B cell (primary cell): ENCODE measurements around the gene STXBP2. TPM values are rescaled to one million over a fixed set of nuclear protein-coding genes. Genes with fewer than 3 reads are reported as not detected.

Source experiments
- ATAC-seq: fragments of 200-7000 bp; cut with Tn5 transposase; one replicate; pipeline ENCODE4 v1.10.0; 2021; ENCODE audit warnings: low read depth, mild to moderate bottlenecking, moderate number of reproducible peaks, moderate library complexity
- CTCF ChIA-PET: fragments of 350-600 bp; sonication (Branson Sonifier 250); formaldehyde crosslinking; loops from one replicate; lab custom pipeline; 2021; ENCODE audit warnings: antibody characterized with exemption, inconsistent platforms; lab: Charles Lee
- POLR2A ChIA-PET: fragments of 350-600 bp; sonication (Branson Sonifier 250); formaldehyde crosslinking; loops from one replicate; lab custom pipeline; 2021; ENCODE audit warnings: antibody characterized with exemption; lab: Charles Lee
- DNase-seq: peaks from one replicate; pipeline ENCODE4 v3.0.0; 2013
- H2AFZ ChIP-seq: 2 replicates; pipeline ENCODE4 v1.6.1; 2012; ENCODE audit warnings: mild to moderate bottlenecking, low read depth, low read length; ENCODE audit not compliant: insufficient read depth, poor library complexity, severe bottlenecking
- H3K27ac ChIP-seq, 2 donors: 1 replicate in 1 of 2; 2 replicates in 1 of 2; pipeline ENCODE4 v1.5.1; 2012 to 2013; ENCODE audit warnings: low read length in 2 of 2, mild to moderate bottlenecking in 2 of 2, moderate library complexity in 1 of 2
- H3K27me3 ChIP-seq, 4 experiments: fragments of 200-600 bp in 1 of 4; sonication (generic) in 1 of 4; replicated peaks in 1 of 4; 1 replicate in 2 of 4; 2 replicates in 2 of 4; pipeline versions ENCODE4 v1.6.1 to v1.7.0; 2013 to 2016; ENCODE audit warnings: low read length in 3 of 4, mild to moderate bottlenecking in 2 of 4, mixed read lengths in 1 of 4, moderate library complexity in 1 of 4; ENCODE audit not compliant: insufficient read depth in 4 of 4, control insufficient read depth in 3 of 4; ENCODE audit errors: control extremely low read depth in 1 of 4
- H3K36me3 ChIP-seq, 2 experiments: replicated peaks in 1 of 2; 1 replicate in 1 of 2; 2 replicates in 1 of 2; pipeline versions ENCODE4 v1.6.1 to v1.7.1; 2013; ENCODE audit warnings: low read length in 1 of 2; ENCODE audit not compliant: insufficient read depth in 2 of 2, control insufficient read depth in 1 of 2; ENCODE audit errors: control extremely low read depth in 1 of 2, extremely low read depth in 1 of 2
- H3K4me1 ChIP-seq, 2 donors: fragments of 200-600 bp in 1 of 2; sonication (generic) in 1 of 2; 1 replicate in 1 of 2; 2 replicates in 1 of 2; pipeline versions ENCODE4 v1.5.1 to v1.6.1; 2013 to 2017; ENCODE audit warnings: low read length in 2 of 2; ENCODE audit not compliant: control insufficient read depth in 2 of 2, insufficient read depth in 2 of 2
- H3K4me2 ChIP-seq: replicated peaks from 2 replicates; pipeline ENCODE3; 2012; ENCODE audit warnings: mild to moderate bottlenecking, low read depth, low read length; ENCODE audit not compliant: poor library complexity, severe bottlenecking
- H3K4me3 ChIP-seq, 5 experiments: fragments of 200-600 bp in 1 of 5; sonication (generic) in 1 of 5; 1 replicate in 3 of 5; 2 replicates in 2 of 5; pipeline versions ENCODE4 v1.5.1 to v1.7.0; 2011 to 2016; ENCODE audit warnings: low read length in 4 of 5, mild to moderate bottlenecking in 4 of 5, low read depth in 2 of 5, control low read depth in 1 of 5, moderate library complexity in 1 of 5; ENCODE audit not compliant: insufficient read depth in 1 of 5; ENCODE audit errors: control extremely low read depth in 1 of 5, extremely low read depth in 1 of 5
- H3K79me2 ChIP-seq: fragments of 200-600 bp; sonication (generic); one replicate; pipeline ENCODE4 v1.6.0; 2016; ENCODE audit warnings: low read length; ENCODE audit not compliant: control insufficient read depth, insufficient read depth
- H3K9ac ChIP-seq: fragments of 200-600 bp; sonication (generic); 2 replicates; pipeline ENCODE4 v1.6.1; 2017; ENCODE audit warnings: mild to moderate bottlenecking, low read length, moderate library complexity
- H3K9me3 ChIP-seq, 3 donors: one replicate each; pipeline versions ENCODE4 v1.6.1 to v1.7.1; 2013; ENCODE audit warnings: low read length in 2 of 3; ENCODE audit not compliant: control insufficient read depth in 2 of 3, insufficient read depth in 1 of 3; ENCODE audit errors: control extremely low read depth in 1 of 3
- H4K20me1 ChIP-seq: 2 replicates; pipeline ENCODE4 v1.6.0; 2012; ENCODE audit warnings: mild to moderate bottlenecking, low read length; ENCODE audit not compliant: insufficient read depth, control insufficient read depth, poor library complexity, severe bottlenecking
- H3K27ac Mint-ChIP-seq: one replicate; pipeline ENCODE4 v1.8.0; 2021; ENCODE audit warnings: mixed read lengths
- H3K27me3 Mint-ChIP-seq: one replicate; pipeline ENCODE4 v1.8.0; 2021; ENCODE audit warnings: mixed read lengths
- H3K4me1 Mint-ChIP-seq: one replicate; pipeline ENCODE4 v1.8.0; 2021; ENCODE audit warnings: mixed read lengths
- H3K4me3 Mint-ChIP-seq: one replicate; pipeline ENCODE4 v1.8.0; 2021; ENCODE audit warnings: mixed read lengths
- H3K9me3 Mint-ChIP-seq: one replicate; pipeline ENCODE4 v1.8.0; 2022; ENCODE audit warnings: mixed read lengths; ENCODE audit not compliant: insufficient read depth
- CTCF ChIP-seq: fragments of 200-600 bp; IDR thresholded peaks from one replicate; pipeline ENCODE4 v1.8.0; 2022; ENCODE audit warnings: antibody characterized with exemption, mild to moderate bottlenecking
- EZH2 ChIP-seq: IDR thresholded peaks from 2 replicates; pipeline ENCODE4 v1.6.1; 2012; ENCODE audit warnings: borderline replicate concordance, low read depth, mild to moderate bottlenecking, moderate library complexity, low read length; ENCODE audit not compliant: insufficient read depth, poor library complexity, severe bottlenecking
- WGBS: methylation state at CpG from one replicate; pipeline ENCODE4 v1.1.5; 2013; ENCODE audit warnings: missing lambda C conversion rate; ENCODE audit not compliant: insufficient coverage; 5-methylcytosine and 5-hydroxymethylcytosine counted together
- intact Hi-C: fragments of 100-400 bp; cut with micrococcal nuclease; formaldehyde crosslinking; loops from one replicate; pipeline ENCODE4 v1.10.0; 2022
- polyA plus RNA-seq: library from polyadenylated mRNA; depleted of rRNA; stranded (reverse); fragments of >200 nt; gene quantifications from 2 replicates; pipeline ENCODE4 v1.2.3, GENCODE V29; 2012
- total RNA-seq, 2 donors: library from RNA; stranded (reverse); fragments of 120-200 nt in 1 of 2; gene quantifications; 1 replicate in 1 of 2; 2 replicates in 1 of 2; pipeline versions ENCODE4 v1.2.3 to v1.2.4, GENCODE V29; 2013 to 2022

The STXBP2 gene
- total and polyA plus RNA-seq, 2 donors (not counting 1 experiment from before 2014, with no cell fraction given), result 222 to 226 TPM

GRCh38 chr19:7681340-7682174 is 44.6 kb downstream of the STXBP2 start:
- Histone ChIP-seq H3K27me3 (peaks cover 0 to 13% (median 3%) of the 10 kb centered on the region in 4 experiments), H4K20me1 (peaks cover 38% of the 10 kb centered on the region), H3K4me3 (peak overlapping the region; percentile 35 to 98 (median 93)), H3K4me1 (peaks cover 29 to 37% of the 10 kb centered on the region in 2 donors), H3K79me2 (peaks cover 32% of the 10 kb centered on the region), H3K27ac (peak overlapping the region; percentile 79 to 92), H3K36me3 (peaks cover 0 to 21% of the 10 kb centered on the region in 2 experiments), H2AFZ (peak overlapping the region; percentile 85), H3K4me2 (peak overlapping the region; percentile 94), H3K9ac (peak overlapping the region; percentile 79), H3K9me3 (peaks cover 0 to 4% (median 0%) of the 10 kb centered on the region in 3 donors)
- ATAC-seq (peak; percentile 55), DNase-seq (peak; percentile 92)
- 12% methylated on average over 33 of the region's 43 CpGs for WGBS
- POLR2A ChIA-PET, result interaction anchor here (0.6 to 1.5 kb wide), 6 partner anchors 16 to 118 kb away, joined by 4 to 15 read pairs (median 4); partner anchors contain the start of gene FCER2
- H3K27me3 Mint-ChIP-seq, result peaks cover 10% of the 10 kb centered on the region
- peaks cover 59% of the 10 kb centered on the region for H3K4me1 Mint-ChIP-seq
- CTCF ChIA-PET, result interaction anchor here (0.5 to 5.4 kb wide), 52 partner anchors 10 to 579 kb away, joined by 3 to 145 read pairs (median 5); partner anchors contain the start of genes FCER2, MAP2K7, PET100 and RETN
- intact Hi-C loops, result loop anchor here (1.0 to 5.0 kb wide), 3 partner anchors 13 to 36 kb away; partner anchors contain the start of gene FCER2
- H3K4me3 Mint-ChIP-seq, result peak overlapping the region; percentile 87
- no peaks in the 10 kb centered on the region for H3K9me3 Mint-ChIP-seq
- peak overlapping the region; percentile 92 for H3K27ac Mint-ChIP-seq
- TF ChIP-seq CTCF (peak; percentile 67), EZH2 (no peak)
